Loucy (cell line): ENCODE data around the gene CTNND2.

Experiments used
- CTCF ChIP-seq: fragments of 200-600 bp; sonication (generic); conservative IDR thresholded peaks from 2 replicates; pipeline ENCODE4 v1.5.1; 2014; ENCODE audit warnings: mild to moderate bottlenecking, antibody characterized with exemption, low read length
- EZH2phosphoT487 ChIP-seq: fragments of 200-600 bp; IDR thresholded peaks from 2 replicates; pipeline ENCODE4 v1.6.1; 2018; ENCODE audit warnings: antibody characterized with exemption, mild to moderate bottlenecking, moderate library complexity, borderline replicate concordance

DNA sequence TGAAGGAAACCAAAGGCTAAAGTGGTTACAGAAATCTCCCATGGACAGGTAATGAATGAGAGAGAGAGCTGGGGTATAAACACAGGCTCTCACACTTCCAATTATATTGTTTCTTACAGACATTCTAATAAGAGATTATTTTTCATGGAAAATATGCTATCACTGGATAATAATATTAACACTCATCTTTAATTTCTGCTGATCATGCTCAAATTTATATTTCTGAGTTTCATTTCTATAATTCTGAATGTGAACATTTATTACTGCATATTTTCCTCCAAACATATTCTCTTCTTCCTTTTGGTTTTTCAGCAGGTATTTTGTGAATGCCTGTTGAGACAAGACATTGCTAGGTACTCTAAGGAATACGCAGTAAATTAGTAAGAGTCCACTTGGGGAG lies 733.0 kb downstream of the CTNND2 start:
- TF ChIP-seq CTCF, result no peak
- TF ChIP-seq EZH2phosphoT487, result no peak
